Liver (tissue), 3 donors: ENCODE data around the gene SMOC1.

Experiments
- CTCF ChIP-seq: fragments of 150-350 bp; IDR thresholded peaks from 2 replicates; pipeline ENCODE4 v1.5.1; 2017; ENCODE audit warnings: improper control_type of control experiment, low read depth, low read length; ENCODE audit not compliant: missing input control
- GABPA ChIP-seq, 2 donors: IDR thresholded peaks in 1 of 2; conservative IDR thresholded peaks in 1 of 2; 2 replicates each; pipeline ENCODE4 v1.6.1; 2016; ENCODE audit warnings: antibody characterized with exemption in 2 of 2, mild to moderate bottlenecking in 1 of 2, moderate library complexity in 1 of 2
- HNF4A ChIP-seq, 2 donors: conservative IDR thresholded peaks; 2 replicates each; pipeline ENCODE4 v1.6.1; 2016; ENCODE audit warnings: antibody characterized with exemption in 2 of 2, mild to moderate bottlenecking in 2 of 2
- RAD21 ChIP-seq, 2 donors: IDR thresholded peaks; 2 replicates each; pipeline ENCODE4 v1.6.1; 2016; ENCODE audit warnings: antibody characterized with exemption in 2 of 2, mild to moderate bottlenecking in 2 of 2
- REST ChIP-seq: IDR thresholded peaks from 2 replicates; pipeline ENCODE4 v1.6.1; 2016; ENCODE audit warnings: antibody characterized with exemption, mild to moderate bottlenecking
- RXRA ChIP-seq, 2 donors: IDR thresholded peaks; 2 replicates each; pipeline ENCODE4 v1.6.1; 2017 to 2018; ENCODE audit warnings: antibody characterized with exemption in 2 of 2, mild to moderate bottlenecking in 1 of 2
- donor health status: healthy.
- donor health status: healthy.

DNA sequence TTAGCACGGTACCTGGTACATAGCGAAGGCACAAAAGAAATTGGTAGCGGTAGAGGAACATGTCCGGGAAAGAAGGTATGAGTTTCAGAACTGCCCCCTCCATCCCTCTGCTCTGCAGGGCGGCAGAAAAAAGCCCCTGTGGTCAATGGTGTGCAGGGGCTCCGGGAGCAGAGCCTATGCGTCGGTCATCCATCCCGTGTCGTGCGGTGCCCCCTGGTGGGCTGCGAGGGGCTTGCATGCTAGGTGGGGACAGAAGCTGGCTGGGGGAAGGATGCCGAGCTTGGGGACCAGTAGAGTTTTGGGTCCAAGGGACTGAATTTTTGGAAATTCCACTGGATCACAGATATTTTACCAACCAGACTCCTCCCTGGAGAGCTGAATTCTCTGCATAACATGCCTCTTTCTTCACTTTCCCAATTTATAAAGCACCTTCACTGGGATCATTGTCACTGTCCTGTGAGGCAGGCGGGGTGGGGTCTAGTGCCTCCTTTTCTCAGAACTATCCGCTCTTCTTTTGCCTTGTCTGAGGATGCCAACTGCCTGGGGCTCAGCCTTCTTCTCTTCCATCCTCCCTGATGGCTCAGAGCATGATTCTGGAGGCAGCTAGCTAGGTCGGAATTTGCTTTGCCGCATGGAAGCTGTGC is 148.7 kb downstream of the SMOC1 start:
- TF ChIP-seq CTCF, result peak; percentile 83
- no peak for TF ChIP-seq GABPA (IDR thresholded peaks at IDR 0.05 in 1 of 2, conservative IDR thresholded peaks at IDR 0.05 in 1 of 2)
- no peak for TF ChIP-seq RXRA (IDR thresholded peaks at IDR 0.05)
- TF ChIP-seq RAD21 (IDR thresholded peaks at IDR 0.05), result peak; percentile 92 to 95
- no peak for TF ChIP-seq HNF4A (conservative IDR thresholded peaks at IDR 0.05)
- TF ChIP-seq REST, result no peak
